Transverse colon (tissue), 4 donors: Measurements from ENCODE around the gene MAPRE2.

Source experiments
- CTCF ChIP-seq, 5 experiments: fragments of 200-600 bp in 3 of 5; fragments of 450-650 bp in 2 of 5; sonication (generic) in 3 of 5; IDR thresholded peaks; 1 replicate in 2 of 5; 2 replicates in 3 of 5; pipeline ENCODE4 v1.5.1; 2016 to 2017; ENCODE audit warnings: antibody characterized with exemption in 5 of 5, inconsistent platforms in 3 of 5, mild to moderate bottlenecking in 2 of 5, moderate library complexity in 1 of 5
- POLR2AphosphoS5 ChIP-seq, 3 donors: sonication (generic); formaldehyde crosslinking; IDR thresholded peaks; one replicate each; pipeline ENCODE4 v1.6.1; 2016; ENCODE audit warnings: antibody characterized with exemption in 3 of 3

- no peak for TF ChIP-seq CTCF (IDR thresholded peaks at IDR 0.05)
- no peak for TF ChIP-seq POLR2AphosphoS5 (IDR thresholded peaks at IDR 0.05)
Observed at GRCh38 chr18:35061804-35062203, 20.6 kb downstream of the MAPRE2 start.
